Upper lobe of left lung (tissue), 6 donors: ENCODE data around the gene TNS1. TPM values are rescaled to one million over a fixed set of nuclear protein-coding genes. Genes with fewer than 3 reads are reported as not detected.
A peak's percentile ranks its signal among the peaks of the same experiment; 100 is the strongest.

Experiments
- ATAC-seq, 2 donors: fragments of 200-7000 bp; cut with Tn5 transposase; one replicate each; pipeline ENCODE4 v1.9.1; 2022; ENCODE audit warnings: mild to moderate bottlenecking in 2 of 2, moderate library complexity in 2 of 2; ENCODE audit not compliant: low FRiP score in 2 of 2
- DNase-seq, 2 donors: peaks; one replicate each; pipeline ENCODE4 v3.0.0-alpha.2; 2019 to 2020
- H3K27ac ChIP-seq, 4 donors: fragments of 200-600 bp; sonication (generic); one replicate each; pipeline ENCODE4 v1.5.1; 2016 to 2019
- H3K27me3 ChIP-seq, 4 donors: fragments of 200-600 bp; sonication (generic); one replicate each; pipeline ENCODE4 v1.5.1; 2017 to 2019
- H3K36me3 ChIP-seq, 4 donors: fragments of 200-600 bp; sonication (generic); one replicate each; pipeline ENCODE4 v1.5.1; 2016 to 2019
- H3K4me1 ChIP-seq, 4 donors: fragments of 200-600 bp; sonication (generic); one replicate each; pipeline ENCODE4 v1.5.1; 2018 to 2019
- H3K4me3 ChIP-seq, 4 donors: fragments of 200-600 bp; sonication (generic); one replicate each; pipeline ENCODE4 v1.5.1; 2017 to 2019; ENCODE audit warnings: mild to moderate bottlenecking in 2 of 4, moderate library complexity in 1 of 4
- H3K9me3 ChIP-seq, 4 donors: fragments of 200-600 bp; sonication (generic); one replicate each; pipeline ENCODE4 v1.5.1; 2018 to 2019
- EP300 ChIP-seq, 4 donors: sonication (generic); formaldehyde crosslinking; IDR thresholded peaks; one replicate each; pipeline ENCODE4 v1.5.1; 2017; ENCODE audit warnings: antibody characterized with exemption in 4 of 4, control low read depth in 2 of 4
- POLR2A ChIP-seq, 4 donors: fragments of 450-650 bp; IDR thresholded peaks; one replicate each; pipeline ENCODE4 v1.5.1; 2016 to 2017; ENCODE audit warnings: antibody characterized with exemption in 4 of 4, mild to moderate bottlenecking in 2 of 4
- POLR2AphosphoS5 ChIP-seq, 2 donors: sonication (generic); formaldehyde crosslinking; IDR thresholded peaks; one replicate each; pipeline ENCODE4 v1.5.1; 2017; ENCODE audit warnings: antibody characterized with exemption in 2 of 2
- WGBS, 2 donors: methylation state at CpG; one replicate each; pipeline ENCODE4 v1.1.5; 2017 to 2018; 5-methylcytosine and 5-hydroxymethylcytosine counted together
- total RNA-seq, 6 donors: library from RNA; depleted of rRNA in 4 of 6; stranded (reverse); fragments of >200 nt in 4 of 6; gene quantifications; one replicate each; pipeline versions ENCODE4 v1.1.0 to v1.2.1, GENCODE V29; 2016 to 2021
- TF ChIP-seq, protein P1 (sequence below), 6 experiments: fragments of 450-650 bp in 4 of 6; fragments of 200-600 bp in 2 of 6; sonication (generic) in 2 of 6; IDR thresholded peaks; one replicate each; pipeline ENCODE4 v1.5.1; 2016 to 2019; ENCODE audit warnings: antibody characterized with exemption in 6 of 6
- donor health status: DM: no; HTN: no; CAD: no; lungs with moderate emphysema.
- donor health status: DM: no; HTN: yes; CAD: no; lungs with severe emphysema.

TNS1 gene
- total RNA-seq, 6 donors from 2014 or later = 325 to 1,095 (median 550) TPM

- Histone ChIP-seq H3K27ac (peak overlapping the region; percentile 89 to 95 (median 90)), H3K4me1 (peaks cover 98 to 100% (median 99%) of the 10 kb centered on the region in 4 donors), H3K4me3 (no peak overlapping the region), H3K36me3 (peaks cover 0 to 43% (median 0%) of the 10 kb centered on the region in 4 donors), H3K9me3 (no peaks in the 10 kb centered on the region), H3K27me3 (no peaks in the 10 kb centered on the region)
- no peak for DNase-seq
- 37 to 52% methylated on average over 14 to 20 of the region's 20 CpGs for WGBS, 2 donors
- peak in 1 of 2 donors; percentile 6 for ATAC-seq
- TF ChIP-seq EP300 (IDR thresholded peaks at IDR 0.05) (peak in 1 of 4 donors; percentile 49), POLR2AphosphoS5 (IDR thresholded peaks at IDR 0.05) (no peak)
- TF ChIP-seq, protein P1, sequence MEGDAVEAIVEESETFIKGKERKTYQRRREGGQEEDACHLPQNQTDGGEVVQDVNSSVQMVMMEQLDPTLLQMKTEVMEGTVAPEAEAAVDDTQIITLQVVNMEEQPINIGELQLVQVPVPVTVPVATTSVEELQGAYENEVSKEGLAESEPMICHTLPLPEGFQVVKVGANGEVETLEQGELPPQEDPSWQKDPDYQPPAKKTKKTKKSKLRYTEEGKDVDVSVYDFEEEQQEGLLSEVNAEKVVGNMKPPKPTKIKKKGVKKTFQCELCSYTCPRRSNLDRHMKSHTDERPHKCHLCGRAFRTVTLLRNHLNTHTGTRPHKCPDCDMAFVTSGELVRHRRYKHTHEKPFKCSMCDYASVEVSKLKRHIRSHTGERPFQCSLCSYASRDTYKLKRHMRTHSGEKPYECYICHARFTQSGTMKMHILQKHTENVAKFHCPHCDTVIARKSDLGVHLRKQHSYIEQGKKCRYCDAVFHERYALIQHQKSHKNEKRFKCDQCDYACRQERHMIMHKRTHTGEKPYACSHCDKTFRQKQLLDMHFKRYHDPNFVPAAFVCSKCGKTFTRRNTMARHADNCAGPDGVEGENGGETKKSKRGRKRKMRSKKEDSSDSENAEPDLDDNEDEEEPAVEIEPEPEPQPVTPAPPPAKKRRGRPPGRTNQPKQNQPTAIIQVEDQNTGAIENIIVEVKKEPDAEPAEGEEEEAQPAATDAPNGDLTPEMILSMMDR (IDR thresholded peaks at IDR 0.05) = peak in 2 of 6 experiments; percentile 7 to 47
Measured at GRCh38 chr2:217918308-217919024, 84.3 kb downstream of the TNS1 start.

GRCh38 chr2:217916504-217917254 lies 86.1 kb downstream of the TNS1 start:
- DNase-seq (peak in 1 of 2 donors; percentile 74), ATAC-seq (peak in 1 of 2 donors; percentile 27)
- Histone ChIP-seq H3K27ac (peak overlapping the region; percentile 89 to 95 (median 90)), H3K9me3 (no peaks in the 10 kb centered on the region), H3K4me1 (peaks cover 98 to 100% (median 99%) of the 10 kb centered on the region in 4 donors), H3K36me3 (peaks cover 0 to 43% (median 0%) of the 10 kb centered on the region in 4 donors), H3K27me3 (no peaks in the 10 kb centered on the region), H3K4me3 (peak overlapping the region in 1 of 4 donors; percentile 3)
- 34 to 44% methylated on average over 5 to 10 of the region's 10 CpGs for WGBS, 2 donors
- TF ChIP-seq POLR2AphosphoS5 (IDR thresholded peaks at IDR 0.05) (peak; percentile 26 to 79), EP300 (IDR thresholded peaks at IDR 0.05) (peak in 1 of 4 donors; percentile 21), POLR2A (IDR thresholded peaks at IDR 0.05) (peak in 1 of 4 donors; percentile 17)
- TF ChIP-seq, protein P1 (IDR thresholded peaks at IDR 0.05) = no peak

- Histone ChIP-seq H3K27ac (peak overlapping the region; percentile 89 to 95 (median 90)), H3K9me3 (no peaks in the 10 kb centered on the region), H3K36me3 (peaks cover 0 to 43% (median 0%) of the 10 kb centered on the region in 4 donors), H3K4me1 (peaks cover 98 to 100% (median 99%) of the 10 kb centered on the region in 4 donors), H3K27me3 (no peaks in the 10 kb centered on the region), H3K4me3 (no peak overlapping the region)
- no peak for DNase-seq
- 70 to 84% methylated on average over 2 to 5 of the region's 5 CpGs for WGBS, 2 donors
- TF ChIP-seq EP300 (IDR thresholded peaks at IDR 0.05) = peak; percentile 27 to 92 (median 52)
- no peak for TF ChIP-seq POLR2A (IDR thresholded peaks at IDR 0.05)
- TF ChIP-seq POLR2AphosphoS5 (IDR thresholded peaks at IDR 0.05) = peak in 1 of 2 donors; percentile 39
- ATAC-seq = no peak
Measured at GRCh38 chr2:217915706-217916105, 87.1 kb downstream of the TNS1 start.

- H3K27me3 ChIP-seq = no peaks in the 10 kb centered on the region
- peaks cover 0 to 43% (median 0%) of the 10 kb centered on the region in 4 donors for H3K36me3 ChIP-seq
- H3K4me1 ChIP-seq = peaks cover 98 to 100% (median 99%) of the 10 kb centered on the region in 4 donors
- TF ChIP-seq, protein P1 (IDR thresholded peaks at IDR 0.05) = no peak
- no peak for TF ChIP-seq EP300 (IDR thresholded peaks at IDR 0.05)
- no peak for TF ChIP-seq POLR2A (IDR thresholded peaks at IDR 0.05)
- H3K27ac ChIP-seq = peak overlapping the region; percentile 89 to 95 (median 90)
- ATAC-seq (no peak), DNase-seq (no peak)
- H3K4me3 ChIP-seq = no peak overlapping the region
- WGBS, 2 donors = 83 to 86% methylated on average over 9 of the region's 9 CpGs
- no peaks in the 10 kb centered on the region for H3K9me3 ChIP-seq
Measured at GRCh38 chr2:217914878-217915277, 87.9 kb downstream of the TNS1 start.

DNA sequence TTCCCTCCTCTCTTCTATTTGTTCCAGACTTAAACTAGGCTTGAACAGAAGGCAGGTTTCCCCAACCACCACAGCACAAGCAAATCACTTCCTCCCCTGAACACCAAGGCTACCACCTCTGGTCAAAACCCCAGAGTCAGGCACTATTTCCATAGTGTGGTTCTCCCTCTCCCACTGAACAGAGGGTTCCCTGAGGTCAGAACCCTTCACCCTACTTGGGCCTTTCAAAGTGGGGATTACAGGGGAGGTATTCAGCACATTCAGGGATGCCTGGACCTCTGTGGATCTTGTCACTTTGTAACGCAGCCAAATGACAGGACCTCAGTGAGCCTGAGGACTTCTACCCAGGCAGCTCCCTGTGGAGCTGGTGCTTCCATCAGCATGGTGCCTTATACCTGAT lies 88.7 kb downstream of the TNS1 start:
- Histone ChIP-seq H3K27me3 (no peaks in the 10 kb centered on the region), H3K36me3 (peaks cover 0 to 36% (median 0%) of the 10 kb centered on the region in 4 donors), H3K4me1 (peaks cover 98 to 100% (median 99%) of the 10 kb centered on the region in 4 donors), H3K27ac (peak overlapping the region; percentile 89 to 95 (median 90)), H3K4me3 (no peak overlapping the region), H3K9me3 (no peaks in the 10 kb centered on the region)
- ATAC-seq (no peak), DNase-seq (no peak)
- TF ChIP-seq EP300 (IDR thresholded peaks at IDR 0.05) (no peak), POLR2AphosphoS5 (IDR thresholded peaks at IDR 0.05) (no peak), POLR2A (IDR thresholded peaks at IDR 0.05) (no peak)
- TF ChIP-seq, protein P1 (IDR thresholded peaks at IDR 0.05) = no peak
- 80 to 86% methylated on average over 1 of the region's 1 CpG for WGBS, 2 donors
